Stimulated activated CD4-positive, alpha-beta T cell treated with anti-CD3 and anti-CD28 coated beads, Interleukin-12 subunit alpha, Interleukin-12 subunit beta, amount 100 ng/mL, for 48 hours (primary cell): ENCODE data around the gene KRT7.
"Not testable (repeated sequence)": the region's sequence is repeated elsewhere in the genome, so short reads cannot be mapped to it uniquely, and the experiment has no call there.

Source experiments
- DNase-seq, 3 donors: peaks; one replicate each; pipeline ENCODE4 v3.0.0-alpha.2; 2020; ENCODE audit warnings: low read depth in 2 of 3, low spot score in 1 of 3

Gene KRT7

GRCh38 chr12:52254965-52255751 lies 22.1 kb downstream of the KRT7 start:
- DNase-seq: no peak

- DNase-seq: no peak
These were observed 23.0 kb downstream of the KRT7 start for GRCh38 chr12:52255926-52256583.

- DNase-seq: no peak
These were observed 23.5 kb downstream of the KRT7 start for GRCh38 chr12:52256584-52256935.

GRCh38 chr12:52257074-52257551 lies 24.1 kb downstream of the KRT7 start:
- DNase-seq: no peak

- DNase-seq: not testable (repeated sequence)
These were observed 24.9 kb downstream of the KRT7 start for GRCh38 chr12:52257922-52258321.

- DNase-seq: no peak
These were observed 25.4 kb downstream of the KRT7 start for GRCh38 chr12:52258335-52258901.

GRCh38 chr12:52259657-52260243 lies 26.7 kb downstream of the KRT7 start:
- no peak for DNase-seq

GRCh38 chr12:52260361-52261207 lies 27.5 kb downstream of the KRT7 start:
- no peak for DNase-seq

GRCh38 chr12:52261208-52261484 lies 28.1 kb downstream of the KRT7 start:
- DNase-seq: no peak

- DNase-seq: no peak
These were observed 29.2 kb downstream of the KRT7 start for GRCh38 chr12:52262286-52262685.

- no peak for DNase-seq
These were observed 30.9 kb downstream of the KRT7 start for GRCh38 chr12:52263761-52264434.

GRCh38 chr12:52264435-52264825 lies 31.4 kb downstream of the KRT7 start:
- DNase-seq: no peak

GRCh38 chr12:52266514-52266913 lies 33.5 kb downstream of the KRT7 start:
- no peak for DNase-seq

GRCh38 chr12:52267266-52267665 lies 34.2 kb downstream of the KRT7 start:
- DNase-seq: no peak

- no peak for DNase-seq
These were observed 34.7 kb downstream of the KRT7 start for GRCh38 chr12:52267699-52268098.

- no peak for DNase-seq
These were observed 35.2 kb downstream of the KRT7 start for GRCh38 chr12:52268212-52268611.

GRCh38 chr12:52270541-52271070 lies 37.6 kb downstream of the KRT7 start:
- no peak for DNase-seq

- DNase-seq: no peak
These were observed 38.1 kb downstream of the KRT7 start for GRCh38 chr12:52271158-52271557.

GRCh38 chr12:52274521-52275120 lies 41.6 kb downstream of the KRT7 start, which contains the start of gene KRT86:
KRT86 (plus strand) TSS chr12:52274645; CDS start chr12:52301917, 27,272 bp downstream.
- DNase-seq: no peak

- DNase-seq: no peak
These were observed 42.6 kb downstream of the KRT7 start for GRCh38 chr12:52275686-52276085.
